ENCODE data around the gene KIRREL3.

DNA sequence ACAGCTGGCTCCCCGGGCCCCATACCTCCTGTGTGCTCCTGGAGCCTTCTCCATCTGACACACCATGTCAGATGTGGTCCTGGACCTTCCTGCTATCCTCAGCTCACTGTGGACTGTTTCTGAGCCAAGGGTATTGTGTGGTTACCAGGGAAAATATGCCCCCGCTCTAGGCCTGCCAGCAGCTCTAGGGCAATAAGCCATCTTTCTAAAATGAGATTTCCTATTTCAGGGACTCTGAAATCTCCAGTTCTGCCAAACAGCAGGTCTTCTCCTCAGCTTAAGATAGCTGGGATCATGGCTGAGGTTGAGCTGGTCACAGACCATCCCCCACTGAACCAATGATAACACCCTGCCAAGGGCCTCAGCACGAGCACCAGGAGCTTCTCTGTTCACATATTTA lies 417.5 kb downstream of the KIRREL3 start:
- TF ChIP-seq, protein P1, sequence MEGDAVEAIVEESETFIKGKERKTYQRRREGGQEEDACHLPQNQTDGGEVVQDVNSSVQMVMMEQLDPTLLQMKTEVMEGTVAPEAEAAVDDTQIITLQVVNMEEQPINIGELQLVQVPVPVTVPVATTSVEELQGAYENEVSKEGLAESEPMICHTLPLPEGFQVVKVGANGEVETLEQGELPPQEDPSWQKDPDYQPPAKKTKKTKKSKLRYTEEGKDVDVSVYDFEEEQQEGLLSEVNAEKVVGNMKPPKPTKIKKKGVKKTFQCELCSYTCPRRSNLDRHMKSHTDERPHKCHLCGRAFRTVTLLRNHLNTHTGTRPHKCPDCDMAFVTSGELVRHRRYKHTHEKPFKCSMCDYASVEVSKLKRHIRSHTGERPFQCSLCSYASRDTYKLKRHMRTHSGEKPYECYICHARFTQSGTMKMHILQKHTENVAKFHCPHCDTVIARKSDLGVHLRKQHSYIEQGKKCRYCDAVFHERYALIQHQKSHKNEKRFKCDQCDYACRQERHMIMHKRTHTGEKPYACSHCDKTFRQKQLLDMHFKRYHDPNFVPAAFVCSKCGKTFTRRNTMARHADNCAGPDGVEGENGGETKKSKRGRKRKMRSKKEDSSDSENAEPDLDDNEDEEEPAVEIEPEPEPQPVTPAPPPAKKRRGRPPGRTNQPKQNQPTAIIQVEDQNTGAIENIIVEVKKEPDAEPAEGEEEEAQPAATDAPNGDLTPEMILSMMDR (IDR thresholded peaks at IDR 0.05) = no peak
- TF ChIP-seq POLR2A (IDR thresholded peaks at IDR 0.05) = no peak

Data from testis (tissue), 2 donors.